Activated CD4-positive, alpha-beta memory T cell treated with anti-CD3 and anti-CD28 coated beads for 36 hours (primary cell): Measurements from ENCODE around the gene NOL12. TPM values are rescaled to one million over a fixed set of nuclear protein-coding genes. Genes with fewer than 3 reads are reported as not detected.
"Not testable (repeated sequence)": the region's sequence is repeated elsewhere in the genome, so short reads cannot be mapped to it uniquely, and the experiment has no call there.

Experiments used
- CTCF ChIA-PET: fragments of 350-600 bp; sonication (Branson Sonifier 250); formaldehyde crosslinking; loops from one replicate; lab custom pipeline; 2021; ENCODE audit warnings: antibody characterized with exemption, inconsistent platforms; lab: Charles Lee
- POLR2A ChIA-PET: fragments of 350-600 bp; sonication (Branson Sonifier 250); formaldehyde crosslinking; loops from one replicate; lab custom pipeline; 2021; ENCODE audit warnings: antibody characterized with exemption; lab: Charles Lee
- DNase-seq: peaks from one replicate; pipeline ENCODE4 v3.0.0-alpha.2; 2020
- H3K27ac Mint-ChIP-seq: one replicate; pipeline ENCODE4 v1.8.0; 2021; ENCODE audit warnings: mixed read lengths
- H3K27me3 Mint-ChIP-seq: one replicate; pipeline ENCODE4 v1.8.0; 2021; ENCODE audit warnings: mixed read lengths
- H3K36me3 Mint-ChIP-seq: one replicate; pipeline ENCODE4 v1.8.0; 2021; ENCODE audit warnings: mixed read lengths
- H3K4me1 Mint-ChIP-seq: one replicate; pipeline ENCODE4 v1.8.0; 2021; ENCODE audit warnings: low read depth, mixed read lengths
- H3K4me3 Mint-ChIP-seq: one replicate; pipeline ENCODE4 v1.8.0; 2021; ENCODE audit warnings: mild to moderate bottlenecking, mixed read lengths
- H3K9me3 Mint-ChIP-seq: one replicate; pipeline ENCODE4 v1.8.0; 2021; ENCODE audit warnings: mixed read lengths
- intact Hi-C: fragments of 100-400 bp; cut with micrococcal nuclease; formaldehyde crosslinking; loops from one replicate; pipeline ENCODE4 v1.15.1; 2023
- total RNA-seq, 2 experiments: library from RNA; stranded (reverse); gene quantifications; one replicate each; pipeline ENCODE4 v1.2.3, GENCODE V29; 2021

The NOL12 gene
- total RNA-seq, 2 experiments from 2014 or later, result 32.5 to 33.3 TPM

DNA sequence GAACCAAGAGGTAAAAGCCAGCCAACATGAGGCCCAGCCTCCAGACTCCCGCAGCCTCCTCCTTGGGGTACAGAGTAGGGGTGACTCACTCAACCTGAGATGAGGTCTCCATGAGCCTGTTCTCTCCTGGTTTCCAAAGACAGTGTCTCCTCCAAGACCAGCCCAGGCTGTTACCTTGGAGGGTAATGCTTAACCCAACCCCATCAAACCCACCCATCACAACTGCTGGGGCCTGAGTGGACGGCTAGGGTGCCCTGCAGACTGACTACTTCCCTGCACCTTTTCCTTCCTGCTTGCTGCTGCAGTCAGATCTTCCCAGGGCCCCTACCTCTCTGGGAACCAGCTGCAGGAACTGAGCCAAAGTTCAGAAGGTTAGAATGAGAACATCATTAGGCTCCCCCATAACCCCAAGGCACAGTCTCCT is 5.1 kb upstream of the NOL12 start:
- no peak for DNase-seq
- intact Hi-C loops, result loop anchor here (1.0 kb wide), 3 partner anchors 38 to 73 kb away; partner anchors contain the start of gene GGA1
- Mint-ChIP-seq H3K9me3 (no peaks in the 10 kb centered on the region), H3K4me1 (peaks cover 23% of the 10 kb centered on the region), H3K36me3 (peaks cover 14% of the 10 kb centered on the region), H3K27ac (peak overlapping the region; percentile 31), H3K27me3 (no peaks in the 10 kb centered on the region), H3K4me3 (no peak overlapping the region)
- ChIA-PET POLR2A (interaction anchor here (1.0 to 1.8 kb wide), 5 partner anchors 36 to 63 kb away, joined by 3 to 10 read pairs (median 4); no protein-coding TSS in a partner anchor), CTCF (interaction anchor here (0.6 to 24.9 kb wide), 25 partner anchors 8 to 174 kb away, joined by 3 to 574 read pairs (median 4); partner anchors contain the start of genes ANKRD54, GGA1, PDXP and SH3BP1)

DNA sequence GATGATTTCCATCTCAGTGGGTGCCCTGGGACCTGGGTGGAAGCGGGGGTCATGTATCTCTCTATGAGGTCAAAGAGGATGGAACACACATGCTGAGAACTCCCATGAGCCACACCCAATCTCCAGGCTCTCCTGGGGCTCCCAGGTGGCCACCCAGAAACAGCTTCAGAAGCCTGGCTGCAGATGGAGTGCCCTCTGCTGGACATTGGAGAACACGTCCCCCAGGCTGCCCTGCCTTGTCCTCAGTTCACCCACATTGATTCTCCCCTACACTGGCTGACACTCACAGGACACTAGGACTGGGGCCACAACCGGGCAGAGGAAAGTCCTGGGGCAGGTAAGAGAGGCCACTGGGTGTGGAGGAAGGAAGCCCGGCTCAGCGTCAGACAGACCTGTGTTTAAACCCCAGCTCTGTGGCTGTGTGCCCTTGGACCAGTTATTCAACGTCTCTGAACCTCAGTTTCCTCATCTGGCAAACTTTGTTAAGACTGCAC is 4.5 kb upstream of the NOL12 start:
- Mint-ChIP-seq H3K9me3 (no peaks in the 10 kb centered on the region), H3K4me3 (no peak overlapping the region), H3K4me1 (peaks cover 24% of the 10 kb centered on the region), H3K27me3 (no peaks in the 10 kb centered on the region), H3K36me3 (peaks cover 12% of the 10 kb centered on the region), H3K27ac (peak overlapping the region; percentile 31)
- POLR2A ChIA-PET, result interaction anchor here (1.0 to 1.8 kb wide), 4 partner anchors 37 to 44 kb away, joined by 3 to 10 read pairs (median 4); no protein-coding TSS in a partner anchor
- intact Hi-C loops, result loop anchor here (1.0 kb wide), 3 partner anchors 38 to 73 kb away; partner anchors contain the start of gene GGA1
- CTCF ChIA-PET, result interaction anchor here (0.6 to 24.9 kb wide), 26 partner anchors 9 to 174 kb away, joined by 3 to 574 read pairs (median 4); partner anchors contain the start of genes ANKRD54, GGA1, PDXP and SH3BP1
- peak; percentile 87 for DNase-seq

DNA sequence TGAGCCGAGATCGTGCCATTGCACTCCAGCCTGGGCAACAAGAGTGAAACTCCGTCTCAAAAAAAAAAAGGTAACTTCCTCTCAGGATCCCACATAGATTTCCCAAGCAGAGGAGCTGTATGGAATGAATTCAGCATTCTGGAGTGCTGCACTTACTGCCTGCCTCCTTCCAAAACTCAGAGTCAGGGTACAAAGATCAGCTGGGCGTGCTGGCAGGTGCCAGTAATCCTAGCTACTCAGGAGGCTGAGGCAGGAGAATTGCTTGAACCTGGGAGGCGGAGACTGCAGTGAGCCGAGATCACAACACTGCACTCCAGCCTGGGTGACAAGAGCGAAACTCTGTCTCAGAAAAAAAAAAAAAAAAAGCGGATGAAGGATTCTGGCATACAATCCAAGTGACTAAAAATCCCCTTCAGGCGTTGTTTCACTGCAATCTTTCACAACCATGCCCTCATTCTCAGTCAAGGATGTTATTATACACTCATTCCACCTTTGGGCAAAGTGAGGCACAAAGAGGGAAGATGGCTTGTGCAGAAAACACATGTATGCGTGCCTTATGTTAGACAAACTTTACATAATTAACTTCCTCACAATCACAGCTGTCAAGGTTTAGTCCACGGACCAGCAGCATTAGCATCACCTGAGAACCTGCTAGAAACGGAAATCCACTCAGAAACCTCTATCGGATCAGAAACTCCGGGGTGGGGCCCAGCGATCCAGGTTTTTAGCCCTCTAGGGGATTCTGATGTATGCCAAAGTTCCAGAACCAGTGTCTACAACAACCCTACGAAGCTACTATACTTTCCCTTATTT is 1.1 kb upstream of the NOL12 start:
- DNase-seq, result no peak
- no peak overlapping the region for H3K4me3 Mint-ChIP-seq
- H3K4me1 Mint-ChIP-seq, result peaks cover 30% of the 10 kb centered on the region
- H3K9me3 Mint-ChIP-seq, result no peaks in the 10 kb centered on the region
- intact Hi-C loops, result no loop called here
- H3K36me3 Mint-ChIP-seq, result peaks cover 13% of the 10 kb centered on the region
- no peaks in the 10 kb centered on the region for H3K27me3 Mint-ChIP-seq
- H3K27ac Mint-ChIP-seq, result no peak overlapping the region
- ChIA-PET POLR2A (interaction anchor here (0.7 to 2.1 kb wide), 3 partner anchors 9 to 94 kb away, joined by 3 to 15 read pairs (median 3); partner anchors contain the start of gene LGALS1), CTCF (interaction anchor here (1.0 to 24.9 kb wide), 4 partner anchors 10 to 78 kb away, joined by 5 to 574 read pairs (median 10); partner anchors contain the start of genes LGALS1 and SH3BP1)

DNA sequence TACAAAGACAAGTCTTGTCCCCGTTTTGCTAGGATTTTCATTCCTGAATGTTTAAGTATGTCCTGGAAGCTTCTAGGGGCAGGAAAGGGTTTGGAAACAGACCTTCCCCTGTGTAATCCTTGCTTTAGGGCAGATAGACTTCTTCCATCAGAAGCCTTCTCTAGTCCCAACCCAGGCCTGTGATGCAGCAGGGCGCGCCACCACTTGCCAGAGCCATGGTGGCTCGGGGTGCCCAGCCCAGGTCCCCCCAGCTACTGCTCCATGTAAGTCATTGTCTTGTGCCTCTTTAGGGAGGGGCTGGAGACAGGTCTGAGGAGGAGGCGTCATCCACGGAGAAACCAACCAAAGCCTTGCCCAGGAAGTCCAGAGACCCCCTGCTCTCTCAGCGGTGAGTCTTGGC is 4.3 kb downstream of the NOL12 start:
- DNase-seq, result no peak
- Mint-ChIP-seq H3K27ac (no peak overlapping the region), H3K4me1 (peaks cover 21% of the 10 kb centered on the region), H3K4me3 (no peak overlapping the region), H3K9me3 (no peaks in the 10 kb centered on the region), H3K27me3 (no peaks in the 10 kb centered on the region), H3K36me3 (peaks cover 41% of the 10 kb centered on the region)
- POLR2A ChIA-PET, result no interaction called here
- CTCF ChIA-PET, result interaction anchor here (24.9 kb wide), 1 partner anchor 53 kb away, joined by 574 read pairs; the partner anchor contains the start of gene SH3BP1
- intact Hi-C loops, result no loop called here

DNA sequence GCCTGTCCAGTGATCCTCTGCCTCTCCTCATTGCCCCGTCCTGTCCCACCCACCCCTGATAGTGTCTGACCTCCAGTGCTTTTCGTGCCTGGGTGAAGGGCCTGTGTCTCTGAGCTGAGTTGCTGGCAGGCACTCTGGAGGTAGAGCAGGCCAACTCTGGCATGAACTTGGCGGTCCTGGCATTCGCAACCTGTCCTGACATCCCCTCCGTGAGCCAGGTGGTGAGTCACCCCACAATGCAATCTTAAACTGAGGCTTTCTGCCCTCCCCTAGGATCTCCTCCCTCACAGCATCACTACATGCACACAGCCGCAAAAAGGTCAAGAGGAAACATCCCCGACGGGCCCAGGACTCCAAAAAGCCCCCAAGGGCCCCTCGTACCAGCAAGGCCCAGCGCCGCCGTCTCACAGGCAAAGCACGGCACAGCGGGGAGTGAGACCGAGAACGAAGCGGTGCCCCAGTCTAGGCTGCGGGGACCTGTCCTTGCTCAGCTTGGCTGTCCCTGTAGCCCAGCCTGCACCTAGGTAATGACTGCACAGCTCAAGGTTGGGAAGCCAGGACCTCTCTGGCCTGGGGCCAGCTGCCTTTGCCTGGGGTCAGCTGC is 4.9 kb downstream of the NOL12 start:
- POLR2A ChIA-PET, result no interaction called here
- Mint-ChIP-seq H3K27ac (no peak overlapping the region), H3K9me3 (no peaks in the 10 kb centered on the region), H3K36me3 (peaks cover 42% of the 10 kb centered on the region), H3K4me1 (peaks cover 24% of the 10 kb centered on the region), H3K27me3 (no peaks in the 10 kb centered on the region), H3K4me3 (no peak overlapping the region)
- DNase-seq, result no peak
- CTCF ChIA-PET, result no interaction called here
- intact Hi-C loops, result no loop called here

DNA sequence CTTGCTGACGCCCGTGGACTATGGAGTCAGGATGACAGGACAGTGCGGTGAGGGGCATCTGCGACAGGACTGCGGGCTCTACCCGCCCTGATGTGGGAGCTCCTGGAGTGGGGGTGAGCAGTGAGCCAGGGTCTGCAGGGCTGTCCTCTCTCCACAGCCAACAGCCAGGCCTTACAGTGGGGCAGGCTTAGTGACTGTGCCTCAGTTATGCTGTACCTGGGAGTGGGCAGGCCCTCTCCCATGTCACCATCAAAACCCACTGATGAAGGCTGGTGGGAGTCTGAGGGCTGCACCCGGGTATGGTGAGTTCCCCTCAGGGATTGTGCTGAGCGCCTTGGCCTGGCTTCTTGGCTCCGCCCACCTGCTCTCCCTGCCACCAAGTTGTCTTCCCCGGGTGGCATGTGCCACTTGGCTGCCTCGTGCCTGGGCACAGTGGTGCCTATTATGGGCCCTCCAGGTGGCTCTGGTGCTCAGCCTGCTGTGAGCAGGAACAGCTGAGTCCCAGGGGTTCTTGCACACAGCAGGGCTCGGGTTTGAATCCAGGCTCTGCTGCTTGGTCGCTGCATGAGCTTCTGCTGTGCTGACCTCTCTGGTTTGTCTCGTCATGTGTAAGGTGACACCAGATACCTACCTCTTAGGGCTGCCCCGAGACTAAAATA is 6.6 kb downstream of the NOL12 start:
- Mint-ChIP-seq H3K27ac (no peak overlapping the region), H3K4me3 (no peak overlapping the region), H3K27me3 (no peaks in the 10 kb centered on the region), H3K36me3 (peaks cover 39% of the 10 kb centered on the region), H3K9me3 (no peaks in the 10 kb centered on the region), H3K4me1 (peaks cover 17% of the 10 kb centered on the region)
- ChIA-PET POLR2A (no interaction called here), CTCF (no interaction called here)
- intact Hi-C loops, result no loop called here
- DNase-seq, result no peak

DNA sequence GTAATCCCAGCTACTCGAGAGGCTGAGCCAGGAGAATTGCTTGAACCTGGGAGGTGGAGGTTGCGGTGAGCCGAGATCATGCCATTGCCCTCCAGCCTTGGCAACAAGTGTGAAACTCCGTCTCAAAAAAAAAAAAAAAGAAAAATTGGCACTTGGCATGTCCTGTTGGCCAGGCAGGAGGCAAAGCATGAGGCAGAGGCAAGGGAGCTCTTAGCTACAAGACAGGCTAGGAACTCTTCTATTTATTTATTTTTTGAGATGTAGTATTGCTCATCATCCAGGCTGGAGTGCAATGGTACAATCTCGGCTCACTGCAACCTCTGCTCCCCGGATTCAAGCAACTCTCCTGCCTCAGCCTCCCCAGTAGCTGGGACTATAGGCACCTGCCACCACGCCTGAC is 8.0 kb downstream of the NOL12 start:
- ChIA-PET CTCF (interaction anchor here (0.6 kb wide), 1 partner anchor 169 kb away, joined by 3 read pairs; no protein-coding TSS in a partner anchor), POLR2A (interaction anchor here (0.6 kb wide), 1 partner anchor 49 kb away, joined by 3 read pairs; no protein-coding TSS in a partner anchor)
- not testable (repeated sequence) for H3K27ac Mint-ChIP-seq

DNA sequence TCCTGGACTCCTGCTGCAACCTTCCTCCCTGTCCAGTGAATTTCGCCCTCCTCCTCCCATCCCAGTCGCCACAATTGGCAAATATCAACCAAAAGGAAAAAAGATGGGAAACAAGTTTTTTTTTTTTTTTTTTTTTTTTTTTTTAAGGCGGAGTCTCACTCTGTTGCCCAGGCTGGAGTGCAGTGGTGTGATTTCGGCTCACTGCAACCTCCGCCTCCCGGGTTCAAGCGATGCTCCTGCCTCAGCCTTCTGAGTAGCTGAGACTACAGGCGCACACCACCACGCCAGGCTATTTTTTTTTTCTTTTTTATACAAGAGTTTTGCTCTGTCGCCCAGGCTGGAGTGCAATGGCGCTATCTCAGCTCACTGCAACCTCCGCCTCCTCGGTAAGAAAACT is 10.1 kb downstream of the NOL12 start:
- ChIA-PET POLR2A (interaction anchor here (0.6 to 1.5 kb wide), 3 partner anchors 9 to 65 kb away, joined by 3 to 4 read pairs (median 4); partner anchors contain the start of gene LGALS1), CTCF (interaction anchor here (0.6 to 1.6 kb wide), 4 partner anchors 15 to 352 kb away, joined by 3 to 6 read pairs (median 4); no protein-coding TSS in a partner anchor)
- DNase-seq, intact Hi-C loops, H3K4me1 Mint-ChIP-seq, H3K27me3 Mint-ChIP-seq, H3K9me3 Mint-ChIP-seq, H3K27ac Mint-ChIP-seq, H3K4me3 Mint-ChIP-seq: not testable (repeated sequence)
- H3K36me3 Mint-ChIP-seq, result peaks cover 20% of the 10 kb centered on the region

More for the DNA sequence above, 8.0 kb downstream of the NOL12 start:
- DNase-seq, intact Hi-C loops, H3K4me3 Mint-ChIP-seq, H3K9me3 Mint-ChIP-seq, H3K4me1 Mint-ChIP-seq, H3K27me3 Mint-ChIP-seq: not testable (repeated sequence)
- H3K36me3 Mint-ChIP-seq, result peaks cover 29% of the 10 kb centered on the region

DNA sequence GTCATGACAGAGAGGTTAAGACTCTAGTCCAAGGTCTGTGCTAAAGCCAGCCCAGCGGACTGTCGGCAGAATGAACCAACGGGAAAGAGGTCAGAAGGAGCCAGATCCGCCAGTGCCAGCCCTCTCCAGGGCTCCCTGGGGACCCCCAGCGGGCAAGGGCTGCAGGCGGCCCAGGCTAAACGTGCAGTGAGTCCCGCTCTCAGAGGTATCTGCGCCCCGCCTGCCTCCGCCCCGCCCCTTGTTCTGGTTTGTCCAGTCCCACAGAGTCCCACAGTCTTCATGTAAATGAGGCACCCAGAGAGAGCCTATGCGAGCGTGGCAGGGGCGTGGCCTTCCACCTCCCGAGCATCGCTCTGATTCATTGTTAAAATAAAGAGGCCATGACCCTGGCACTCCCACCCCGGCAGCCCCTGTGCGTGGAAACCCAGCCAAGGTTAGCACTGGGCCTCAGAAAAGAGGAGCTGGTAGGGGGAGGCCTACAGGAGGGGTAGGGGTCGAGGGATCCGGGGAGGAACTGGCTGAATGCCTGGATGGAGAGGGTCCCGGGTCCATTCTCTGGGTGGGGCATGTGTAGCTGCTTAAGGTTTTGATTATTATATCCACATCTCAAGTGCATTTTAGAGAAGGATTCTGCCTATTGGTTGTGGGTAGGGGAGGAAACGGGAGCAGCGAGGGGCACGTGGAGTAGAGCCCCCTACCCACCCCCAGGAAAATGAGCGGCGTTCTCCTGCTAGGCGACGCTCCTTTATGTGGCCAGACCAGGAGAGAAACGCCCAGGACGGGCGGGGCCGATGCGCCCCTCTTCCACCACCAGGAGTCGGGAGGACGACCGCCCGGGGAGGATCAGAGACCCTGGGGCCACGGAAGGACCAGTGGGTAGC is 10.8 kb downstream of the NOL12 start, which contains the start of gene TRIOBP:
Gene TRIOBP, plus strand, starts transcription at position 392 of the 881 bp plus-strand sequence. CDS start 4,318 bp downstream, outside the sequence.
- Mint-ChIP-seq H3K9me3 (no peaks in the 10 kb centered on the region), H3K27me3 (no peaks in the 10 kb centered on the region), H3K4me3 (peak within 1 kb of the TSS; percentile 50), H3K36me3 (peaks cover 15% of the 10 kb centered on the region), H3K27ac (no peak within 1 kb of the TSS), H3K4me1 (peaks cover 9% of the 10 kb centered on the region)
- POLR2A ChIA-PET, result interaction anchor here (0.6 to 1.5 kb wide), 2 partner anchors 9 to 64 kb away, joined by 4 read pairs; no protein-coding TSS in a partner anchor
- DNase-seq, result peak; percentile 92
- CTCF ChIA-PET, result interaction anchor here (0.6 to 1.8 kb wide), 5 partner anchors 16 to 352 kb away, joined by 3 to 8 read pairs (median 4); partner anchors contain the start of gene LGALS1
- intact Hi-C loops, result no loop called here

DNA sequence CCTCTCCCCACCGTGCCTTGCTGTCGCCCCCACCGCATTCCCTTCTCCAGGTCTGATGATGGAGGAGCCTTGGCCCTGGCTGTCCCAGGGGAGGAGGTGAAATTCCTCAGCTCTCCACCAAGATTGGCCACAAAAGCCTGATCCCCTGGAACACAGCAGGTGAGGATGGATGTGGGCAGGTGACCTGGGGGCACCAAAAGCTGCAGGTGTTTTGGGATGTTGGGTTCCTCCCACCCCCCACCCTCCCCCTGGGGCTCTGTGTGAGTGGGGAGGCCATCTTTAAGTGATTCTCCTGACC is 11.3 kb downstream of the NOL12 start:
- CTCF ChIA-PET, result interaction anchor here (0.6 to 1.8 kb wide), 2 partner anchors 22 to 54 kb away, joined by 3 to 8 read pairs; partner anchors contain the start of gene LGALS1

More for the DNA sequence above, 11.3 kb downstream of the NOL12 start:
- Mint-ChIP-seq H3K27me3 (no peaks in the 10 kb centered on the region), H3K27ac (no peak overlapping the region), H3K4me3 (no peak overlapping the region), H3K9me3 (no peaks in the 10 kb centered on the region), H3K36me3 (peaks cover 13% of the 10 kb centered on the region), H3K4me1 (peaks cover 9% of the 10 kb centered on the region)
- no peak for DNase-seq
- intact Hi-C loops, result no loop called here
- POLR2A ChIA-PET, result no interaction called here
